Caco-2 (cell line): ENCODE measurements around the gene IL11RA. TPM values are rescaled to one million over a fixed set of nuclear protein-coding genes. Genes with fewer than 3 reads are reported as not detected.

ENCODE experiments used
- BruUV-seq: library from RNA; stranded (reverse); fragments of 400-500 nt; replicated peaks from 2 replicates; lab custom pipeline; 2021; lab: Mats Ljungman, UMichigan
- CTCF ChIA-PET: fragments of 300-600 bp; sonication (Branson Sonifier 250); formaldehyde crosslinking; loops from one replicate; lab custom pipeline; 2022; ENCODE audit warnings: antibody characterized with exemption; lab: Charles Lee
- POLR2A ChIA-PET: fragments of 300-600 bp; sonication (Branson Sonifier 250); formaldehyde crosslinking; loops from one replicate; lab custom pipeline; 2022; ENCODE audit warnings: antibody characterized with exemption; lab: Charles Lee
- DNase-seq, 2 experiments: peaks; one replicate each; pipeline versions ENCODE4 v3.0.0 to v3.0.0-alpha.2; 2020 to 2022
- H3K27me3 ChIP-seq: replicated peaks from 2 replicates; pipeline ENCODE4 v1.6.0; 2011; ENCODE audit warnings: low read length; ENCODE audit not compliant: control insufficient read depth, insufficient read depth
- H3K36me3 ChIP-seq: 2 replicates; pipeline ENCODE4 v1.5.1; 2011; ENCODE audit warnings: low read length; ENCODE audit not compliant: control insufficient read depth, insufficient read depth
- H3K4me1 ChIP-seq: fragments of 250-450 bp; sonication (Bioruptor Pico); 2 replicates; pipeline ENCODE4 v1.5.1; 2020; ENCODE audit warnings: mild to moderate bottlenecking
- H3K4me3 ChIP-seq: 2 replicates; pipeline ENCODE4 v1.5.1; 2011; ENCODE audit warnings: low read depth, mild to moderate bottlenecking, control low read depth, low read length
- H3K9me3 ChIP-seq: fragments of 250-450 bp; sonication (Bioruptor Pico); 2 replicates; pipeline ENCODE4 v1.5.1; 2020; ENCODE audit warnings: mild to moderate bottlenecking, moderate library complexity
- H3K27ac Mint-ChIP-seq: one replicate; pipeline ENCODE4 v1.8.0; 2022; ENCODE audit warnings: mixed read lengths; ENCODE audit not compliant: unreplicated experiment
- H3K27me3 Mint-ChIP-seq: one replicate; pipeline ENCODE4 v1.8.0; 2022; ENCODE audit warnings: mixed read lengths; ENCODE audit not compliant: insufficient read depth, unreplicated experiment
- H3K36me3 Mint-ChIP-seq: one replicate; pipeline ENCODE4 v1.8.0; 2022; ENCODE audit warnings: mild to moderate bottlenecking, mixed read lengths; ENCODE audit not compliant: insufficient read depth, unreplicated experiment
- H3K4me1 Mint-ChIP-seq: one replicate; pipeline ENCODE4 v1.8.0; 2022; ENCODE audit warnings: low read depth, mixed read lengths; ENCODE audit not compliant: unreplicated experiment
- H3K4me3 Mint-ChIP-seq: one replicate; pipeline ENCODE4 v1.8.0; 2022; ENCODE audit warnings: mild to moderate bottlenecking, moderate library complexity, mixed read lengths; ENCODE audit not compliant: unreplicated experiment
- H3K9me3 Mint-ChIP-seq: one replicate; pipeline ENCODE4 v1.8.0; 2022; ENCODE audit warnings: mixed read lengths; ENCODE audit not compliant: unreplicated experiment
- intact Hi-C: fragments of 100-400 bp; cut with micrococcal nuclease; formaldehyde crosslinking; loops from one replicate; pipeline ENCODE4 v1.10.0; 2022; ENCODE audit not compliant: unreplicated experiment
- total RNA-seq: library from RNA; stranded (reverse); gene quantifications from 2 replicates; pipeline ENCODE4 v1.2.3, GENCODE V29; 2022
- TF ChIP-seq, protein P1 (sequence below), 2 experiments: fragments of 200-600 bp in 1 of 2; IDR thresholded peaks; 1 replicate in 1 of 2; 2 replicates in 1 of 2; pipeline versions ENCODE4 v1.5.1 to v1.8.0; 2011 to 2022; ENCODE audit warnings: antibody characterized with exemption in 1 of 2, control low read depth in 1 of 2, inconsistent platforms in 1 of 2, low read depth in 1 of 2, low read length in 1 of 2, mild to moderate bottlenecking in 1 of 2, moderate library complexity in 1 of 2; ENCODE audit not compliant: insufficient read depth in 1 of 2, severe bottlenecking in 1 of 2, unreplicated experiment in 1 of 2

Gene IL11RA
- total RNA-seq, 1 experiment from 2014 or later: 5.6 TPM

DNA sequence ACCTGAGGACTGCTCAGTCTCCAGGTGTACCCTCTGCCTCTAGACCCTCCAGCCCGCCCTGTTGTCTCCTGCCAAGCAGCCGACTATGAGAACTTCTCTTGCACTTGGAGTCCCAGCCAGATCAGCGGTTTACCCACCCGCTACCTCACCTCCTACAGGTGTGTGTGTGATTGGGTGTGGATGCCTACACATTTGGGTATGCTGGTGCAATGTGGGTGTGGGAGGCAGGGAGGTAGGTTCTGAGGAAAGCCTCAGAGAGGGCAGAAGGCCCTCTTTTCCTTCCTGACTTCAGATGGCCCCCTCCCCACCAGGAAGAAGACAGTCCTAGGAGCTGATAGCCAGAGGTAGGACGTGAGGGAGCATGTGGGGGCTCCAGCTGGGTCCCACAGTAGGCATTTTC, 5.0 kb downstream of the IL11RA start:
- intact Hi-C loops: loop anchor here (10.0 kb wide), 1 partner anchor 48 kb away; no protein-coding TSS in a partner anchor
- Mint-ChIP-seq H3K36me3 (peaks cover 7% of the 10 kb centered on the region), H3K4me1 (peaks cover 14% of the 10 kb centered on the region), H3K9me3 (no peaks in the 10 kb centered on the region), H3K27me3 (no peaks in the 10 kb centered on the region), H3K4me3 (no peak overlapping the region), H3K27ac (no peak overlapping the region)
- H3K4me1 ChIP-seq: peaks cover 15% of the 10 kb centered on the region
- ChIA-PET POLR2A (no interaction called here), CTCF (no interaction called here)
- H3K36me3 ChIP-seq: no peaks in the 10 kb centered on the region
- no peak for DNase-seq
- TF ChIP-seq, protein P1, sequence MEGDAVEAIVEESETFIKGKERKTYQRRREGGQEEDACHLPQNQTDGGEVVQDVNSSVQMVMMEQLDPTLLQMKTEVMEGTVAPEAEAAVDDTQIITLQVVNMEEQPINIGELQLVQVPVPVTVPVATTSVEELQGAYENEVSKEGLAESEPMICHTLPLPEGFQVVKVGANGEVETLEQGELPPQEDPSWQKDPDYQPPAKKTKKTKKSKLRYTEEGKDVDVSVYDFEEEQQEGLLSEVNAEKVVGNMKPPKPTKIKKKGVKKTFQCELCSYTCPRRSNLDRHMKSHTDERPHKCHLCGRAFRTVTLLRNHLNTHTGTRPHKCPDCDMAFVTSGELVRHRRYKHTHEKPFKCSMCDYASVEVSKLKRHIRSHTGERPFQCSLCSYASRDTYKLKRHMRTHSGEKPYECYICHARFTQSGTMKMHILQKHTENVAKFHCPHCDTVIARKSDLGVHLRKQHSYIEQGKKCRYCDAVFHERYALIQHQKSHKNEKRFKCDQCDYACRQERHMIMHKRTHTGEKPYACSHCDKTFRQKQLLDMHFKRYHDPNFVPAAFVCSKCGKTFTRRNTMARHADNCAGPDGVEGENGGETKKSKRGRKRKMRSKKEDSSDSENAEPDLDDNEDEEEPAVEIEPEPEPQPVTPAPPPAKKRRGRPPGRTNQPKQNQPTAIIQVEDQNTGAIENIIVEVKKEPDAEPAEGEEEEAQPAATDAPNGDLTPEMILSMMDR (IDR thresholded peaks at IDR 0.05; ENCODE audit: insufficient read depth in 1 of 2, low read depth in 1 of 2, low read length in 1 of 2, severe bottlenecking in 1 of 2, unreplicated experiment in 1 of 2): no peak
- H3K4me3 ChIP-seq: no peak overlapping the region
- H3K9me3 ChIP-seq: no peaks in the 10 kb centered on the region
- no peaks in the 10 kb centered on the region for H3K27me3 ChIP-seq
- BruUV-seq: no TSS peak

DNA sequence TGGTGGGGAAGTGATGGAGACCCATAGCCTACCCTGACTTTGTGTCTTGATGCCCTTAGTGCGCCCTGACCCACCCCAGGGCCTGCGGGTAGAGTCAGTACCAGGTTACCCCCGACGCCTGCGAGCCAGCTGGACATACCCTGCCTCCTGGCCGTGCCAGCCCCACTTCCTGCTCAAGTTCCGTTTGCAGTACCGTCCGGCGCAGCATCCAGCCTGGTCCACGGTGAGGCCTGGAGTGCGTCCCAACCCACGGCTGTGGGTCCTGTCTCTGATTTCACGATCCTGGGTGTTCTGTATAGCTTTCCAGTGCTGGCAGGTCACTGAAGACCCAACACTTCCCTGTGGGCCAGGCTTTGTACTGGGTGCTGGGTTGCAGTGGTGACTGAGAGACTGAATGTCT, 6.5 kb downstream of the IL11RA start:
- Histone ChIP-seq H3K27me3 (no peaks in the 10 kb centered on the region), H3K4me3 (no peak overlapping the region), H3K9me3 (no peaks in the 10 kb centered on the region), H3K36me3 (no peaks in the 10 kb centered on the region), H3K4me1 (peaks cover 7% of the 10 kb centered on the region)
- intact Hi-C loops: loop anchor here (10.0 kb wide), 1 partner anchor 46 kb away; no protein-coding TSS in a partner anchor
- H3K36me3 Mint-ChIP-seq: no peaks in the 10 kb centered on the region
- H3K27me3 Mint-ChIP-seq: no peaks in the 10 kb centered on the region
- DNase-seq: no peak
- no TSS peak for BruUV-seq
- ChIA-PET CTCF (no interaction called here), POLR2A (no interaction called here)
- peaks cover 10% of the 10 kb centered on the region for H3K4me1 Mint-ChIP-seq
- no peak overlapping the region for H3K4me3 Mint-ChIP-seq
- TF ChIP-seq, protein P1 (IDR thresholded peaks at IDR 0.05; ENCODE audit: insufficient read depth in 1 of 2, low read depth in 1 of 2, low read length in 1 of 2, severe bottlenecking in 1 of 2, unreplicated experiment in 1 of 2): no peak
- no peak overlapping the region for H3K27ac Mint-ChIP-seq
- H3K9me3 Mint-ChIP-seq: no peaks in the 10 kb centered on the region

DNA sequence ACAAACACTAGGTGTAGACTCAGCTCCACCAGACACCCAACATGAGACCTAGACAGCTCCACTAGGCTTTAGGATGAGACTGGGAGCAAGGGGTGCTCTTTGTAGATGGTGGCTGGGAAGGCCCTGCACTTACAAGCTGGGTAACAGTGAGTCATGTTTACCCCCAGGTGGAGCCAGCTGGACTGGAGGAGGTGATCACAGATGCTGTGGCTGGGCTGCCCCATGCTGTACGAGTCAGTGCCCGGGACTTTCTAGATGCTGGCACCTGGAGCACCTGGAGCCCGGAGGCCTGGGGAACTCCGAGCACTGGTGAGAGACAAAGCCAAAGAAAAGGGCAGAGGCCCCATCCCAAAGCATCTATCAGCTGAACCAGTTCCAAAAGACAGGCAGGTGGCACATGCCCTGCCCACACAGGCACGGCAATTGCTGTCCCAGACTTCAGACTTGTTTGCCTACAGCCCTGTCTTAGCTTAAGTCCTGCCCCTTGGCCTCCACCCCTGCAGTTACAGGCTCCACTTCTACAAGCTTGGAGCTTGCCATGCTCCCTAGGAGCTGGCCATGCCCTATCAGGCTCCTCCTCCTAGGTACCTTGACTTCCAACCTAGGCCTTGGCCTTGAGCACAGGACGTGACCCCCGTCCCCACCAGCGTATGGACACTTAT, 7.7 kb downstream of the IL11RA start:
- Histone ChIP-seq H3K27me3 (no peaks in the 10 kb centered on the region), H3K36me3 (no peaks in the 10 kb centered on the region), H3K4me3 (no peak overlapping the region), H3K9me3 (no peaks in the 10 kb centered on the region), H3K4me1 (peaks cover 11% of the 10 kb centered on the region)
- H3K36me3 Mint-ChIP-seq: no peaks in the 10 kb centered on the region
- BruUV-seq: no TSS peak
- intact Hi-C loops: loop anchor here (10.0 kb wide), 1 partner anchor 45 kb away; no protein-coding TSS in a partner anchor
- ChIA-PET POLR2A (no interaction called here), CTCF (interaction anchor here (2.4 kb wide), 1 partner anchor 13 kb away, joined by 6 read pairs; the partner anchor contains the start of gene GALT)
- peaks cover 19% of the 10 kb centered on the region for H3K4me1 Mint-ChIP-seq
- H3K9me3 Mint-ChIP-seq: no peaks in the 10 kb centered on the region
- DNase-seq: no peak
- no peak overlapping the region for H3K4me3 Mint-ChIP-seq
- no peak overlapping the region for H3K27ac Mint-ChIP-seq
- TF ChIP-seq, protein P1 (IDR thresholded peaks at IDR 0.05; ENCODE audit: insufficient read depth in 1 of 2, low read depth in 1 of 2, low read length in 1 of 2, severe bottlenecking in 1 of 2, unreplicated experiment in 1 of 2): no peak
- H3K27me3 Mint-ChIP-seq: no peaks in the 10 kb centered on the region
